ENCODE results near the gene PPIG.

The PPIG gene

GRCh38 chr2:169662744-169663143 is 78.6 kb downstream of the PPIG start:
- TF ChIP-seq, protein P1, sequence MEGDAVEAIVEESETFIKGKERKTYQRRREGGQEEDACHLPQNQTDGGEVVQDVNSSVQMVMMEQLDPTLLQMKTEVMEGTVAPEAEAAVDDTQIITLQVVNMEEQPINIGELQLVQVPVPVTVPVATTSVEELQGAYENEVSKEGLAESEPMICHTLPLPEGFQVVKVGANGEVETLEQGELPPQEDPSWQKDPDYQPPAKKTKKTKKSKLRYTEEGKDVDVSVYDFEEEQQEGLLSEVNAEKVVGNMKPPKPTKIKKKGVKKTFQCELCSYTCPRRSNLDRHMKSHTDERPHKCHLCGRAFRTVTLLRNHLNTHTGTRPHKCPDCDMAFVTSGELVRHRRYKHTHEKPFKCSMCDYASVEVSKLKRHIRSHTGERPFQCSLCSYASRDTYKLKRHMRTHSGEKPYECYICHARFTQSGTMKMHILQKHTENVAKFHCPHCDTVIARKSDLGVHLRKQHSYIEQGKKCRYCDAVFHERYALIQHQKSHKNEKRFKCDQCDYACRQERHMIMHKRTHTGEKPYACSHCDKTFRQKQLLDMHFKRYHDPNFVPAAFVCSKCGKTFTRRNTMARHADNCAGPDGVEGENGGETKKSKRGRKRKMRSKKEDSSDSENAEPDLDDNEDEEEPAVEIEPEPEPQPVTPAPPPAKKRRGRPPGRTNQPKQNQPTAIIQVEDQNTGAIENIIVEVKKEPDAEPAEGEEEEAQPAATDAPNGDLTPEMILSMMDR (IDR thresholded peaks at IDR 0.05; ENCODE audit: low read depth, low read length): no peak
- DNase-seq (ENCODE audit: low read depth in 2 of 2): no peak
- no peak overlapping the region for H3K4me3 ChIP-seq (replicated peaks in 1 of 2; ENCODE audit: low read depth in 2 of 2, low read length in 2 of 2)

- TF ChIP-seq, protein P1 (IDR thresholded peaks at IDR 0.05; ENCODE audit: low read depth, low read length): no peak
- no peak for DNase-seq (ENCODE audit: low read depth in 2 of 2)
- H3K4me3 ChIP-seq (replicated peaks in 1 of 2; ENCODE audit: low read depth in 2 of 2, low read length in 2 of 2): no peak overlapping the region
These were observed 79.1 kb downstream of the PPIG start for GRCh38 chr2:169663247-169663646.

DNA sequence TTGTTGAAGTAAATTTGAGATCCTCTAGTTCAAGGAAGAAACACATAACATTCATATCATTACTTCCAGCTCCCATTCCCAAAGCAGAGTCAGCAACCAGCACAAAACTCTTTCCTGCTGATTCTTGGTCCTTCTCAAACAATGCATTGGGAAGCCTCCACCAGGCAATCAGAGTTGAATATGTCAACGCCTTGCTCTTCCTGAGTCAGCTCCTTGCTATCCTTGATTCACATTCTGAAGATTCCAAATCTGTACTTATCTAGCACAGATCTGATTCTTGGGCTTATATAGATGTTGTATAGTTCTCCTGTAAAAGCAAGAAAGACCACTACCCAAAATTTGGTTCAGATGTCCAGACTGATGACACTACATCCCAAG is 80.4 kb downstream of the PPIG start:
- peak in 1 of 2 donors; percentile 3 for DNase-seq (ENCODE audit: low read depth in 2 of 2)
- no peak overlapping the region for H3K4me3 ChIP-seq (replicated peaks in 1 of 2; ENCODE audit: low read depth in 2 of 2, low read length in 2 of 2)

DNA sequence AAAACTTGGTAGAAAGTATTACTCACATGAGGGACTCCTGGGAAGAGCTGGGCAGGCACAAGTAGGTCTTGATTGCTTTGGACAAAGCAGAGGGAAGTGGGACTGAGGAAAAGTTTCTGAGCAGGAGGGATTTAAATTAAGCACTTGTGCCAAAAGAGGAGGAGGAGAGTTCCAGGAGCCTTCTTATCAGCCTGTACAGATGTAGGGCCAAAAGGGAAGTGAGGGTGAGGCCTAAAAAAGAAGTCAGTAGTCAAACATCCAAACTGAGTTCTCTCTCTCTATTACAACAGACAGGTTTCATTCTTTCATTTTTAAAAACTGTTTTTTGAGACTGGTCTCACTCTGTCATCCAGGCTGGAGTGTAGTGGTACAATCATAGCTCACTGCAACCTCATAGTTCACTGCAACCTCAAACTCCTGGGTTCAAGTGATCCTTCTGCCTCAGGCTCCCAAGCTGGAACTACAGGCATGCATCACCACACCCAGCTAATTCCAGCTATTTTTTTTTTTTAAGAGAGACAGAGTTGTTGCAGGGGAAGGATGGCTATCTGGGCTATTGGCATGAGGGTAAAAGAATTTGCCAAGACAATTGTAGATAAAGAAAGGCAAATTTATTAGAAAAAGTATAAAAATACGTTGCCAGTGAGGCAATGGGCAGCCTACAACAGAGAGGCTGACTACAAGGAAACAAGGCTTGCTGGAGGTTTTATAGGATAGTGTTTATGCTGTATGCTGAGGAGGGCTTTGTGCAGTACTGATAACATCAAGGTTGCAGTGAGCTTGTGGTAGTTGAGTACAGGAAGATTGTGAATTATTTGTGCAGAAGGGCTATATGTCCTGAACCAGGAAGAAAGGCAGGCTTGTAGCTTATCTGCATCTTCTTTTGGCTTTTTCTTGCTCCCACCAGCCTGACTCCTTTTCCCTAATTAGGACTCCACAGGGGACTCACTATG is 81.1 kb downstream of the PPIG start:
- peak in 1 of 2 donors; percentile 67 for DNase-seq (ENCODE audit: low read depth in 2 of 2)
- TF ChIP-seq, protein P1 (IDR thresholded peaks at IDR 0.05; ENCODE audit: low read depth, low read length): no peak
- no peak overlapping the region for H3K4me3 ChIP-seq (replicated peaks in 1 of 2; ENCODE audit: low read depth in 2 of 2, low read length in 2 of 2)

More for the DNA sequence above, 80.4 kb downstream of the PPIG start:
- TF ChIP-seq, protein P1 (IDR thresholded peaks at IDR 0.05; ENCODE audit: low read depth, low read length): no peak

DNA sequence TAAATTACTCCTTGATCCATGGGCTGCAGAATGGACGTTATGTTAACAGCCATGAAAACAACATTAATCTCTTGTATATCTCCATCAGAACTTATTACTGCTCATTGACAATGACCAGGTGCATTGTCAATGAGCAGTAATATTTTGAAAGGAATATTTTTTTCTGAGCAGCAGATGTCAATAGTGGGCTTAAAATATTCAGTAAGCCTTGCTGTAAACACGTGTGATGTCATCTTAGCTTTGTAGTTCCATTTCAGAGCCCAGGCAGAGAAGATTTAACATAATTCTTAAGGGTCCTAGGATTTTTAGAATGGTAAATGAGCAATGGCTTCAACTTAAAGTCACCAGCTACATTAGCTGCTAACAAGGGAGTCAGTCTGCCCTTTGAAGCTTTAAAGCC is 83.4 kb downstream of the PPIG start:
- DNase-seq (ENCODE audit: low read depth in 2 of 2): no peak
- TF ChIP-seq, protein P1 (IDR thresholded peaks at IDR 0.05; ENCODE audit: low read depth, low read length): no peak

GRCh38 chr2:169670215-169670651 is 86.1 kb downstream of the PPIG start:
- H3K4me3 ChIP-seq (replicated peaks in 1 of 2; ENCODE audit: low read depth in 2 of 2, low read length in 2 of 2): no peak overlapping the region
- TF ChIP-seq, protein P1 (IDR thresholded peaks at IDR 0.05; ENCODE audit: low read depth, low read length): no peak
- DNase-seq (ENCODE audit: low read depth in 2 of 2): peak; percentile 16 to 44

More for the DNA sequence above, 83.4 kb downstream of the PPIG start:
- H3K4me3 ChIP-seq (replicated peaks in 1 of 2; ENCODE audit: low read depth in 2 of 2, low read length in 2 of 2): no peak overlapping the region
